BLaER1 (cell line): Measurements from ENCODE around the gene YY1AP1.
"Not testable (repeated sequence)": the region's sequence is repeated elsewhere in the genome, so short reads cannot be mapped to it uniquely, and the experiment has no call there.

ENCODE experiments used
- H3K27ac ChIP-seq: shearing (Covaris generic); formaldehyde crosslinking; 2 replicates; pipeline ENCODE4 v1.8.1; 2022
- H3K27me3 ChIP-seq: shearing (Covaris generic); formaldehyde crosslinking; 2 replicates; pipeline ENCODE4 v1.8.1; 2022
- H3K36me3 ChIP-seq: shearing (Covaris generic); formaldehyde crosslinking; 2 replicates; pipeline ENCODE4 v1.8.1; 2022
- H3K4me1 ChIP-seq: shearing (Covaris generic); formaldehyde crosslinking; 2 replicates; pipeline ENCODE4 v1.8.1; 2022
- H3K4me2 ChIP-seq: shearing (Covaris generic); formaldehyde crosslinking; 2 replicates; pipeline ENCODE4 v1.8.1; 2022
- H3K4me3 ChIP-seq: shearing (Covaris generic); formaldehyde crosslinking; 2 replicates; pipeline ENCODE4 v1.8.1; 2022
- H3K9ac ChIP-seq: shearing (Covaris generic); formaldehyde crosslinking; 2 replicates; pipeline ENCODE4 v1.8.1; 2022
- H3K9me3 ChIP-seq: shearing (Covaris generic); formaldehyde crosslinking; 2 replicates; pipeline ENCODE4 v1.8.1; 2022
- H4K20me1 ChIP-seq: shearing (Covaris generic); formaldehyde crosslinking; 2 replicates; pipeline ENCODE4 v1.8.1; 2022
- Cebpa-rat ChIP-seq: shearing (Covaris generic); IDR thresholded peaks from 2 replicates; pipeline ENCODE4 v1.8.1; 2022

The YY1AP1 gene

DNA sequence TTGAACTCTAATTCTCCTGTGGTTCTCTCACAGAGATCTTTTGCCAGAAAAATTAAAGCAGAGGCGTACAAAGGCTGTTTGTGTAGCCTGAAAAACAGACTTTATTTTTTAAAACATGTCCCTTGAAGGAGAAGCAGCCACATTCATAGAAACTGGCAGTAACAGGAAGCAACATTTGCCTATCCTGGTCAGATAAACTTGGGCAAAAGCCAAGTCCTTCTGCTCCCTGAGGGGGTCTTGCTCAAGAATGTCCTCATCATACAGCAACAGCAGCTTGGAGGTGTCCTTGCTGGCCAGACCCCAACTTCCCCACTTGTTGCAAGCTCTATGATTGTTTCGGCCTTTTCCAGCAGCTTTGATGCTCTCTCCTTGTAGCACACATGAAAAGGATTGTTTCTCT, 42.3 kb downstream of the YY1AP1 start:
- Histone ChIP-seq H4K20me1 (no peaks in the 10 kb centered on the region), H3K4me3 (no peak overlapping the region), H3K4me2 (peak overlapping the region; percentile 41), H3K36me3 (no peaks in the 10 kb centered on the region), H3K9ac (no peak overlapping the region), H3K27ac (no peak overlapping the region), H3K4me1 (peaks cover 13% of the 10 kb centered on the region), H3K9me3 (peaks cover 44% of the 10 kb centered on the region), H3K27me3 (no peaks in the 10 kb centered on the region)
- TF ChIP-seq Cebpa-rat: no peak

DNA sequence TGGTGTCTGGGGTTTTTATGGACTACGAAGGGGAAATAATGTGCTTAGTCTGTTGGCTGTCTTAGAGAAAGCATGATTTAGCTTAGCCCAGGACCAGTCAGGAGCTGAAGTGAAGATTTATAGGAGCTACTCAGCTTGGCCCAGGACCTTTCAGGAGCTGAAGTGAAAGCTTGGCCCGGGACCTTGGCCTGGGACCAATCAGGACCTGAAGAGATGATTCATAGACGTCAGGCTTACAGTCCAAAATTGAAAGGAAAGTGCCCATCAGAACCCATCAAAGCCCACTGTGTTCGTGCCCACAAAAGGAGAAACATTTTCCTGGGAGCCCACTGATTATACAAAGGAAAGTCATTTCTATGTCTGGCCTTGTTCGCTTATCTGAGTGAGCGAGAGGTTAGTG, 42.9 kb downstream of the YY1AP1 start:
- peaks cover 48% of the 10 kb centered on the region for H3K9me3 ChIP-seq
- H3K4me1 ChIP-seq: peaks cover 13% of the 10 kb centered on the region
- no peaks in the 10 kb centered on the region for H3K36me3 ChIP-seq
- H4K20me1 ChIP-seq: no peaks in the 10 kb centered on the region
- H3K4me3 ChIP-seq: no peak overlapping the region
- peak overlapping the region; percentile 41 for H3K4me2 ChIP-seq
- H3K27ac ChIP-seq: no peak overlapping the region
- TF ChIP-seq Cebpa-rat: no peak
- no peak overlapping the region for H3K9ac ChIP-seq
- H3K27me3 ChIP-seq: no peaks in the 10 kb centered on the region

DNA sequence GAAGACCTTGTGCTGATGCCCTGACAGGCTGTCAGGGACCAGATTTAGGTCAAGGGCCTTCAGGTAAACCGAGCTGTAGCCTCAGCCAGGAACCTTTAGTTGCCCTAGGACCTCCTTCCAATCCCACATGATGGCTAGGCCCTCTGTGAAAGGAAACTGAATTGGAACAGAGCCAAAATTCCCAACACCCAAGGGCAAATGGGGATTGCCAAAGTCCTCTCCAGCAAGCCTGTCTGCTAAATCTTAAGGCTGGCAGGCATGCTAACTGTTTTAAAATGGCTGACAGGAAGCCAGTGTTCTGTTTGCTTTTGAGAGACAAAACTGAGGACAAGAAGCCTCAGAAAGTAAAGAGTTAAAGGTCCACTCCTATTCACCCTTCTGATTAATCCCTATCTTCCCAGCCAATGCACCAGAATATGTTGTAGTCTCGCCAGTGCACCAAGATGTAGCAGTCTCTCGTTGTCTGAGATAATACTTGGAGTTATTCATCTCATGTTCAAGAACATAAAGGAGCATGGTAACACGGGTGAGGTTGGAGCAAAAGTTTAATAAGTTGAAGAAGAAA, 43.5 kb downstream of the YY1AP1 start:
- Histone ChIP-seq H3K4me1 (peaks cover 13% of the 10 kb centered on the region), H3K27me3 (no peaks in the 10 kb centered on the region), H3K27ac (no peak overlapping the region), H3K4me2 (no peak overlapping the region), H3K4me3 (no peak overlapping the region), H4K20me1 (no peaks in the 10 kb centered on the region), H3K9me3 (peaks cover 48% of the 10 kb centered on the region), H3K9ac (no peak overlapping the region), H3K36me3 (no peaks in the 10 kb centered on the region)
- TF ChIP-seq Cebpa-rat: no peak

DNA sequence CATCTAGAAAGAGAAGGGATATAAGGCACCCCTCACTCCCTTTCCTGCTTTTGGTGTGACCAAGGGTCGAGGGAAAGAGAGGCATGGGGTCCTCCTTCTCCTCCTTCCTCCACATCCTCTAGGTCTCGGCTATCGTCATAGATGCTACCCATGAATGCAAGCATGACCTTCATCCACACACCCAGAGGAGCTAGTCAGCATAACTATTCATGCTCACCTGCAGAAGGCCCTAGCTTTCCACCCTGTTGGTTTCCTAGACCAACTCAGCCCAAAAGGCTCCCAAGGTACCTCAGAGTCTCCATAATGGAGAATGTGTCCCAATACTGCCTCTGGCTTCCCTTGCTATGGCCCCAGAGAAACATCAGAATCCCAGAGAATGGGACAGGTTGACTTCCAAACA, 45.3 kb downstream of the YY1AP1 start:
- Histone ChIP-seq H4K20me1 (no peaks in the 10 kb centered on the region), H3K4me1 (peaks cover 13% of the 10 kb centered on the region), H3K36me3 (no peaks in the 10 kb centered on the region), H3K9me3 (peaks cover 46% of the 10 kb centered on the region), H3K27ac (no peak overlapping the region), H3K27me3 (no peaks in the 10 kb centered on the region), H3K9ac (no peak overlapping the region), H3K4me3 (no peak overlapping the region; the same call in 1 of the 2 replicates), H3K4me2 (no peak overlapping the region)
- no peak for TF ChIP-seq Cebpa-rat

DNA sequence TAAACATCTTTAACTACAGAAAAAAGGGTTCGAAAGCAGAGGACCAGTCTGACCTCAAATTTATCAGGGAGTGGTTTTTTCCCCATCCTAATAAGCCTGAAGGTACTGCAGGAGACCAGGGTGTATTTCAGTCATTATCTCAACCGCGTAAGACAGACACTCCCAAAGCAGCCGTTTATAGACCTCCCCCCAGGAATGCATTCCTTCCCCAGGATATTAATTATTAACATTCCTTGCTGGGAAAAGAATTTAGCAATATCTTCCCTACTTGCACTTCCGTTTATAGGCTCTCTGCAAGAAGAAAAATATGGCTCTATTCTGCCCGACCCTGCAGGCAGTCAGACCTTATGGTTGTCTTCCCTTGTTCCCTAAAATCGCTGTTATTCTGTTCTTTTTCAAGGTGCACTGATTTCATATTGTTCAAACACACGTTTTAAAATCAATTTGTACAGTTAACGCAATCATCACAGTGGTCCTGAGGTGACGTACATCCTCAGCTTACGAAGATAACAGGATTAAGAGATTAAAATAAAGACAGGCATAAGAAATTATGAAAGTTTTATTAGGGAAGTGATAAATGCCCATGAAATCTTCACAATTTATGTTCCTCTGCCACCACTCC, 45.9 kb downstream of the YY1AP1 start:
- not testable (repeated sequence) for H3K4me3 ChIP-seq, H4K20me1 ChIP-seq, H3K4me2 ChIP-seq, H3K27me3 ChIP-seq, H3K9ac ChIP-seq, H3K36me3 ChIP-seq, H3K27ac ChIP-seq
- peaks cover 46% of the 10 kb centered on the region for H3K9me3 ChIP-seq
- peaks cover 13% of the 10 kb centered on the region for H3K4me1 ChIP-seq

DNA sequence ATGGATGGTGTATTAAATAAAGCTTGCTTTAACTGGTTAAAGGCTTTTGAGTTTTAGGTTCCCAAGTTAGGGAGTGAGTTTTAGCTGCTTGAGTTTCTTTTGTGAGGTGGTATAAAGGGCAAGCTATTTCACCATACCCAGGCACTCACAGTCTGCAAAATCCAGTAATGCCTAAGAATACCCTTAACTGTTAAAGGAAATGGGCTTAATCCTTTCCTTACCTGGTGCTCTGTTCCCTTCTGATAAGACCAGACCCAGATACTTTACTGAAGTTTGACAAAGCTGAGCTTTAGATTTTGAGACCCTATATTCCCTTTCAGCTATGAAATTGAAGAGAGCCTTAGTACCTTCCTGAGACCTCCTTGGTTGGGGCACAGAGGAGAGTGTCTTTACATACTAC, 48.2 kb downstream of the YY1AP1 start:
- Histone ChIP-seq H3K9ac (no peak overlapping the region), H3K27me3 (no peaks in the 10 kb centered on the region), H3K9me3 (peaks cover 46% of the 10 kb centered on the region), H4K20me1 (no peaks in the 10 kb centered on the region), H3K27ac (no peak overlapping the region), H3K4me1 (peaks cover 17% of the 10 kb centered on the region), H3K36me3 (no peaks in the 10 kb centered on the region), H3K4me2 (no peak overlapping the region), H3K4me3 (no peak overlapping the region)
- no peak for TF ChIP-seq Cebpa-rat

DNA sequence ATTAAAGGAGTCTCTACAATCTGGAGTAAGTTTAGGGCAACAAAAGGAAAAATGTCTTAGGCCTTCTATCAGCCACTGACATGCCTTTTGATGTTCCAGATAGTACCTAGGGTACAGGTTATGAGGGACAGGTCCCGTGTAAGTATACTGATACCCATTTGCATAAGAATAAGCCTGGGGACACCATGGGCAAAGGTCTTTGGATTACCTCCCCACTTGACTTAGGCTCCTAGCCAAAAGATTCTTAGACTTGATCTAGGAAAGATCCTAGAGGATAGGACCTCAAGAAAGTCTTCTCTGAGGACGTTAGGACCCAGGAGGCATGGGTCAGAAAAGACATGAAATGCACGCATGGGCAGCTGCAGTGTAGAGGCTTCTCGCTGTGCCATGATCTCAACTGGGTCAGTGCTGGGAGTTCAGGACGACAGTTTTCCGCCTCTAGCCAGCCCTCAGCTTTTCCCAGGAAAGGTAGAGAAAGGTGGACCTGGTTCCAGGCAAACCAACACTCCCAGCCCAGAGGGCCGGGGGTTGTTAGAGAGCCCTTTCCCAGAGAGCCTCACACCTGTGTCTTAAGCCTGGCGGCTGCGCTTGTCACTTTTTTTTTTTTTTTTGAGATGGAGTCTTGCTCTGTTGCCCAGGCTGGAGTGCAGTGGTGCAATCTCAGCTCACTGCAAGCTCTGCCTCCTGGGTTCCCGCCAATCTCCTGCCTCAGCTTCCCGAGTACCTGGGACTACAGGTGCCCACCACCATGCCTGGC, 52.0 kb downstream of the YY1AP1 start:
- H3K27me3 ChIP-seq: no peaks in the 10 kb centered on the region
- no peak for TF ChIP-seq Cebpa-rat
- peaks cover 17% of the 10 kb centered on the region for H3K4me1 ChIP-seq
- H3K9ac ChIP-seq: peak overlapping the region; percentile 64; the same call in 1 of the 2 replicates
- no peak overlapping the region for H3K27ac ChIP-seq
- peak overlapping the region; percentile 61 for H3K4me3 ChIP-seq
- peaks cover 16% of the 10 kb centered on the region for H3K9me3 ChIP-seq
- H4K20me1 ChIP-seq: no peaks in the 10 kb centered on the region
- H3K4me2 ChIP-seq: peak overlapping the region; percentile 77
- no peaks in the 10 kb centered on the region for H3K36me3 ChIP-seq

DNA sequence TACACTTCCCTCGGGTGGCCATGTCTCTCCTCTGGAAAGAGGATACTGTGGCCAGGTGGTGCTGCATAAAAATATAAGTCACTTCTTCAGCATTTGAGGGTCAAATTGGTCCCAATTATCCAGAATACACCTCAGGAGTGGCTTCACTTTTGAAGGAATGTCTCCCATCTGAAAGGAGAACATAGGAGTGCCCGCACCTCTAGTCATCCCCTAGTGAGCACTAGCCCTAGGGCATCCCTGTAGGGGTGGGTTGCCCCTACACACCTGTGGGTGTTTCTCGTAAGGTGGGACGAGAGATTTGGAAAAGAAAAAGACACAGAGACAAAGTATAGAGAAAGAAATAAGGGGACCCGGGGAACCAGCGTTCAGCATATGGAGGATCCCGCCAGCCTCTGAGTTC, 62.1 kb downstream of the YY1AP1 start:
- peaks cover 20% of the 10 kb centered on the region for H3K9me3 ChIP-seq
- H3K27ac ChIP-seq, H3K9ac ChIP-seq, H3K36me3 ChIP-seq, H3K4me1 ChIP-seq, H3K4me3 ChIP-seq, H3K27me3 ChIP-seq, H3K4me2 ChIP-seq, H4K20me1 ChIP-seq: not testable (repeated sequence)

DNA sequence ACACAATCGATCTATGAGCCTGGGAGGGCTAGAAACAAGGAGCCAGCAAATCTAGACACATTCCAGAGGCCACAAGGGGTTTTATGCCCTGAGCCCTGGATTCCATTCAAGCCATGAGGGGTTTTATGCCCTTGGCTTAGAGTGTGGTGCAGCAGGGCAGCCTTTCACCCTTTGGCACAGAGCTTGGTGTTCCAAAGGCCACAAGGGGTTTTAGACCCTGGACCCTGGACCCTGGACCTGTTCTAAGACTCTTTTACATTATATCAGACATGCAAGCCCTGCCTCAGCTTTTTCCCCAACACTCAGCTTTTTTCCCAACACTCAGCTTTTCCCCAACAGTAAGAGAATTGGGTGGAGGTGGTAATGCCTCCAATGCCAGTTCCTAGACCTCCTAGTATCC, 65.2 kb downstream of the YY1AP1 start:
- Histone ChIP-seq H3K36me3 (no peaks in the 10 kb centered on the region), H3K4me2 (no peak overlapping the region), H3K27me3 (no peaks in the 10 kb centered on the region), H3K4me1 (no peaks in the 10 kb centered on the region), H3K9ac (no peak overlapping the region), H4K20me1 (no peaks in the 10 kb centered on the region), H3K9me3 (peaks cover 20% of the 10 kb centered on the region), H3K4me3 (no peak overlapping the region), H3K27ac (no peak overlapping the region)
- TF ChIP-seq Cebpa-rat: no peak

DNA sequence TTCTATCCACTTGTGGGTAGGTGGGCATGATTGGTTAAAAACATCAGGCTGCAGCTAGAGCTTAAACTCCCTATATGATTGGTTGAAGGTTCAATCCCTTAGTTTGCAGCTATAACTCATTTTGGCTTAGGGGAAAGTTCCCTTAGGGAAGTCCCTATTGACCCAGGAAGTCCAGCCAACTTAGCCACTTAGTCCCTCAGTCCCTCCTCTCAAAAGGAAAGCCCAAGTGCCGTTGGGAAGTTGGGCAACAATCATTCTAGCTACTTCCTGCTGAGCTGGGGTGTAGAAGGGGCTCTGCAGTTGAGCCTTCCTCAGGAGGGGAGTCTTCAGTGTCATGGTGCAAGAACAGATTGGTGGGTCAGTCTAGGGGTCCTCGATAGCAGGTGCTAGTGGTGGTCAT, 66.4 kb downstream of the YY1AP1 start:
- no peaks in the 10 kb centered on the region for H3K36me3 ChIP-seq
- peaks cover 20% of the 10 kb centered on the region for H3K9me3 ChIP-seq
- no peaks in the 10 kb centered on the region for H3K27me3 ChIP-seq
- no peaks in the 10 kb centered on the region for H3K4me1 ChIP-seq
- H4K20me1 ChIP-seq: no peaks in the 10 kb centered on the region
- no peak overlapping the region for H3K4me3 ChIP-seq
- no peak overlapping the region for H3K4me2 ChIP-seq
- H3K9ac ChIP-seq: no peak overlapping the region
- TF ChIP-seq Cebpa-rat: no peak
- no peak overlapping the region for H3K27ac ChIP-seq

DNA sequence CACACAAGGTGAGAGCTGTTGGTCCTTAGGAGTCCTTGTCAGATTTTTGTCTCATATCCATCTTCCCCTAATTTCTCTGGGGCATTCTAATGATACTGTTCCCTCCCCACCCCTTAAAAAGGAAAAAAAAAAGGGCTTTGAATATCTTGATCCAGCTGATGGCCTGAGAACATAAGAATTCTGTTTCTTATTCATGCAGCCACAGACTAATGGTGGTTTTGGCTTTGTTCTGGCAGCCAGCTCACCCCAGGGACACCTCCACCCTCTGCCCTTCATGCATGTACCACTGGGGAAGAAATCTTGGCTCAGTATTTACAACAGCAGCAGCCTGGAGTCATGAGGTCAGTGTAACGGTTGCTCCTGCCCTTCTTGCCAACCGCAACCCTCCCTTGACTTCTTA, 75.3 kb downstream of the YY1AP1 start:
- H3K4me3 ChIP-seq, H3K9ac ChIP-seq, H3K27ac ChIP-seq, H3K9me3 ChIP-seq, H3K4me2 ChIP-seq, H3K27me3 ChIP-seq, H4K20me1 ChIP-seq, H3K4me1 ChIP-seq: not testable (repeated sequence)
- H3K36me3 ChIP-seq: peaks cover 28% of the 10 kb centered on the region

DNA sequence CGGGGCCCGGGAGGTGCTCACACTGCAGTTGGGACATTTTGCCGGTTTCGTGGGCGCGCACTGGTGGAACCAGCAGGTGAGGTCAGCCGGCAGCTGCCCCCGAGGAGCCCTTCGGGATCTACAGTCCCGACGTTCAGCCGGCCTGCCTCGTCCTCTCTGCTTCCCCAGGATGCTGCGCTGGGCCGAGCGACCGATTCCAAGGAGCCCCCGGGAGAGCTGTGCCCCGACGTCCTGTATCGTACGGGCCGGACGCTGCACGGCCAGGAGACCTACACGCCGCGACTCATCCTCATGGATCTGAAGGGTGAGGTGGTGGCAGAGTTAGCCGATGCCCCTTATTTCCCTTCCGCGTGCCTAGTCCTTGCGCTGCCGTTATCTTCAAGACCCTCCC, 78.3 kb downstream of the YY1AP1 start:
- peaks cover 24% of the 10 kb centered on the region for H3K36me3 ChIP-seq
- H3K9ac ChIP-seq: 0 out of 2 replicates have a peak overlapping the region, but pooled peaks have one; percentile 64
- H4K20me1 ChIP-seq, H3K4me2 ChIP-seq, H3K4me1 ChIP-seq, H3K9me3 ChIP-seq, H3K27ac ChIP-seq, H3K27me3 ChIP-seq: not testable (repeated sequence)
- H3K4me3 ChIP-seq: peak overlapping the region; percentile 67
